HEK293T (cell line): Measurements from ENCODE around the gene TRIOBP.

Experiments
- CTCF ChIA-PET: fragments of 350-600 bp; formaldehyde crosslinking; extraction: SDS; loops from one replicate; lab custom pipeline; 2021; ENCODE audit warnings: antibody characterized with exemption, inconsistent platforms; lab: Yijun Ruan, JAX
- POLR2A ChIA-PET: fragments of 350-600 bp; formaldehyde crosslinking; extraction: SDS; loops from one replicate; lab custom pipeline; 2020; ENCODE audit warnings: antibody characterized with exemption, inconsistent platforms; lab: Yijun Ruan, JAX
- DNase-seq: peaks from one replicate; pipeline ENCODE4 v3.0.0; 2012; ENCODE audit warnings: mixed read lengths; ENCODE audit errors: extremely low spot score
- ARNT ChIP-seq: fragments of 450-650 bp; IDR thresholded peaks from 2 replicates; pipeline ENCODE4 v1.6.1; 2017; ENCODE audit warnings: mild to moderate bottlenecking
- BHLHE40 ChIP-seq: fragments of 450-650 bp; IDR thresholded peaks from 2 replicates; pipeline ENCODE4 v1.6.1; 2016; ENCODE audit warnings: mild to moderate bottlenecking, moderate library complexity, borderline replicate concordance
- CTBP1 ChIP-seq: fragments of 450-650 bp; IDR thresholded peaks from 2 replicates; pipeline ENCODE4 v1.6.1; 2016; ENCODE audit warnings: borderline replicate concordance
- ELF4 ChIP-seq: fragments of 450-650 bp; IDR thresholded peaks from 2 replicates; pipeline ENCODE4 v1.6.1; 2017; ENCODE audit warnings: antibody characterized with exemption
- FOXA1 ChIP-seq: fragments of 450-650 bp; IDR thresholded peaks from 2 replicates; pipeline ENCODE4 v1.6.1; 2016; ENCODE audit warnings: mild to moderate bottlenecking
- FOXK2 ChIP-seq: fragments of 450-650 bp; IDR thresholded peaks from 2 replicates; pipeline ENCODE4 v1.6.1; 2016; ENCODE audit warnings: mild to moderate bottlenecking
- FOXM1 ChIP-seq: fragments of 450-650 bp; IDR thresholded peaks from 2 replicates; pipeline ENCODE4 v1.6.1; 2017; ENCODE audit warnings: mild to moderate bottlenecking, borderline replicate concordance
- HDGF ChIP-seq: fragments of 450-650 bp; IDR thresholded peaks from 2 replicates; pipeline ENCODE4 v1.6.1; 2017; ENCODE audit warnings: antibody characterized with exemption, borderline replicate concordance
- L3MBTL2 ChIP-seq: fragments of 450-650 bp; conservative IDR thresholded peaks from 2 replicates; pipeline ENCODE4 v1.6.1; 2016; ENCODE audit warnings: mild to moderate bottlenecking
- LEF1 ChIP-seq: fragments of 450-650 bp; IDR thresholded peaks from 2 replicates; pipeline ENCODE4 v1.6.1; 2017; ENCODE audit warnings: mild to moderate bottlenecking, borderline replicate concordance
- NFRKB ChIP-seq: fragments of 450-650 bp; IDR thresholded peaks from 2 replicates; pipeline ENCODE4 v1.6.1; 2016; ENCODE audit warnings: mild to moderate bottlenecking, moderate library complexity
- SP1 ChIP-seq: fragments of 450-650 bp; IDR thresholded peaks from 2 replicates; pipeline ENCODE4 v1.6.1; 2017
- SUZ12 ChIP-seq: fragments of 450-650 bp; IDR thresholded peaks from 2 replicates; pipeline ENCODE4 v1.6.1; 2016; ENCODE audit warnings: mild to moderate bottlenecking
- TARDBP ChIP-seq: fragments of 450-650 bp; IDR thresholded peaks from 2 replicates; pipeline ENCODE4 v1.6.1; 2016
- ZNF384 ChIP-seq: fragments of 450-650 bp; IDR thresholded peaks from 2 replicates; pipeline ENCODE4 v1.6.1; 2016
- TF ChIP-seq, protein P1 (sequence below): fragments of 450-650 bp; IDR thresholded peaks from 2 replicates; pipeline ENCODE4 v1.6.1; 2016

TRIOBP gene

DNA sequence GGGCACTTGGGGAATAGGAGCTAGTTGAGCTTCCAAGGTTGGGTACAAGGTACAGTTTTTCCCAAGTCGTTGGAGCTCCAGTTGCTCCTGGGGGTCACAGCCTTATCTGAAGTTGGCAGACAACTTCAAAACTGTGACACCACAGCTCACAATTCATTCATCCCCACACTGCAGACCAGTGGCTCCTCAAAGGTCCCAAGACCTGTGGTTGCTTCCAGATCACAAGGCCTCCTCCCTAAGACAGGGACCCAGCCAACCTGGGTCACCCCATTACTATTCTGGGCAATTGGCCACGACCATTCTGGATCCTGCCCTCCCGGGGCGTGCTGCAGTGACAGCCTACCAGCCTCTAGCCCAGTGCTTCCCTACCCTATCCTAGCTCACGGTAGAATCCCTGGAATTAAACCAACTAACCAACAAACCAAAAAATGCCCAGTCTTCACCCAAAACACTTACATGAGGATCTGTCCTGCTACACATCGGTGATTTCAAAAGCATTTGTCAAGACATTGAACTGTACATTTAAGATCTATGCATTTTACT, 39.2 kb upstream of the TRIOBP start:
- ChIA-PET POLR2A (interaction anchor here (0.6 to 6.3 kb wide), 32 partner anchors 9 to 249 kb away, joined by 3 to 105 read pairs (median 5); partner anchors contain the start of genes ANKRD54, GCAT, GGA1 and LGALS1), CTCF (interaction anchor here (0.6 to 5.3 kb wide), 8 partner anchors 10 to 82 kb away, joined by 3 to 40 read pairs (median 4); partner anchors contain the start of gene LGALS1)
- DNase-seq = no peak
- TF ChIP-seq CTBP1 (0 out of 2 replicates have a peak, but pooled peaks have one; percentile 12), FOXA1 (no peak)

DNA sequence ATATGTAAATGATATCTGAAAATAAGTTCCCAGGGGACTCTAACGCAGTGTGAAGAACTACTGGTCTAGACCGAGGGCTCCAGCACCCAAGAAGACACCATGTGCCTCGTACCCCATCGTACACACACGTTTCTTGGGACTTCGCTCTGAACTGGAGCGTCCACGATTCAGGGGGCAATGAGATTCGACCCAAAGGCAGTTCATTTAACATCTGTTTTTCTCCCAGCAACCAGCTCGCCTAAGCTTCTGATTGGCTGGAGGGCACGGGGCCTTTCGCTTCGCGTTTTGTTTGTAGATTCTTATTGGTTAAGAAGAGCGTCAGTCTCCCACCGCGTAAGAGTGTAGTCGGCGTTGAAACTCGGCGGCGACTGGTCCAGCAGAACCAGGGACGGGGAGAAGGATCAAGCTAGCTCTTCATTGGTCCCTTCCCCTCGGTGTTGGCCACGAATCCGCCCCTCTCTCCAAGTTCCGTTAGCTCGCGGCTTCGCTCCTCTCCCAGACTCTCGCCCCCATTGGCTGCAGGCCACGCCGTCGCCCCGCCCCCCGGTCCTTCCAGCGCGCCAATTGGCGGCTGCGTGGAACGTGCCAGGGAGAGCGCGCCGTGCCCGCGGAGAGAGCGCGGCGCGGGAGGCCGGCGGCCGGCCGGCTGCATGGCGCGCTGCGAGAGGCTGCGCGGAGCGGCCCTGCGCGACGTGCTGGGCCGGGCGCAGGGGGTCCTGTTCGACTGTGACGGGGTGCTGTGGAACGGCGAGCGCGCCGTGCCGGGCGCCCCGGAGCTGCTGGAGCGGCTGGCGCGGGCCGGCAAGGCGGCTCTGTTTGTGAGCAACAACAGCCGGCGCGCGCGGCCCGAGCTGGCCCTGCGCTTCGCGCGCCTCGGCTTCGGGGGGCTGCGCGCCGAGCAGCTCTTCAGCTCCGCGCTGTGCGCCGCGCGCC, 38.4 kb upstream of the TRIOBP start, which contains the start of gene PDXP:
TSS of gene PDXP (plus strand) at position 591 of the 933 bp plus-strand sequence. CDS start at position 651, 60 bp downstream.
- TF ChIP-seq FOXA1 (no peak), HDGF (no peak), BHLHE40 (no peak), FOXK2 (no peak), ZNF384 (no peak), SP1 (no peak), ELF4 (no peak), FOXM1 (peak; percentile 21; the same call in 1 of the 2 replicates), LEF1 (peak; percentile 88; the same call in 1 of the 2 replicates), NFRKB (no peak), ARNT (peak; percentile 43; the same call in 1 of the 2 replicates), SUZ12 (no peak), CTBP1 (no peak), TARDBP (no peak), L3MBTL2 (peak; percentile 86)
- TF ChIP-seq, protein P1, sequence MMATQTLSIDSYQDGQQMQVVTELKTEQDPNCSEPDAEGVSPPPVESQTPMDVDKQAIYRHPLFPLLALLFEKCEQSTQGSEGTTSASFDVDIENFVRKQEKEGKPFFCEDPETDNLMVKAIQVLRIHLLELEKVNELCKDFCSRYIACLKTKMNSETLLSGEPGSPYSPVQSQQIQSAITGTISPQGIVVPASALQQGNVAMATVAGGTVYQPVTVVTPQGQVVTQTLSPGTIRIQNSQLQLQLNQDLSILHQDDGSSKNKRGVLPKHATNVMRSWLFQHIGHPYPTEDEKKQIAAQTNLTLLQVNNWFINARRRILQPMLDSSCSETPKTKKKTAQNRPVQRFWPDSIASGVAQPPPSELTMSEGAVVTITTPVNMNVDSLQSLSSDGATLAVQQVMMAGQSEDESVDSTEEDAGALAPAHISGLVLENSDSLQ = peak; percentile 100
- POLR2A ChIA-PET = interaction anchor here (0.6 to 6.3 kb wide), 34 partner anchors 9 to 523 kb away, joined by 3 to 105 read pairs (median 5); partner anchors contain the start of genes ANKRD54, GCAT, GGA1 and LGALS1
- peak; percentile 98 for DNase-seq
- CTCF ChIA-PET = interaction anchor here (0.6 to 5.3 kb wide), 9 partner anchors 9 to 1032 kb away, joined by 3 to 40 read pairs (median 4); partner anchors contain the start of gene LGALS1

DNA sequence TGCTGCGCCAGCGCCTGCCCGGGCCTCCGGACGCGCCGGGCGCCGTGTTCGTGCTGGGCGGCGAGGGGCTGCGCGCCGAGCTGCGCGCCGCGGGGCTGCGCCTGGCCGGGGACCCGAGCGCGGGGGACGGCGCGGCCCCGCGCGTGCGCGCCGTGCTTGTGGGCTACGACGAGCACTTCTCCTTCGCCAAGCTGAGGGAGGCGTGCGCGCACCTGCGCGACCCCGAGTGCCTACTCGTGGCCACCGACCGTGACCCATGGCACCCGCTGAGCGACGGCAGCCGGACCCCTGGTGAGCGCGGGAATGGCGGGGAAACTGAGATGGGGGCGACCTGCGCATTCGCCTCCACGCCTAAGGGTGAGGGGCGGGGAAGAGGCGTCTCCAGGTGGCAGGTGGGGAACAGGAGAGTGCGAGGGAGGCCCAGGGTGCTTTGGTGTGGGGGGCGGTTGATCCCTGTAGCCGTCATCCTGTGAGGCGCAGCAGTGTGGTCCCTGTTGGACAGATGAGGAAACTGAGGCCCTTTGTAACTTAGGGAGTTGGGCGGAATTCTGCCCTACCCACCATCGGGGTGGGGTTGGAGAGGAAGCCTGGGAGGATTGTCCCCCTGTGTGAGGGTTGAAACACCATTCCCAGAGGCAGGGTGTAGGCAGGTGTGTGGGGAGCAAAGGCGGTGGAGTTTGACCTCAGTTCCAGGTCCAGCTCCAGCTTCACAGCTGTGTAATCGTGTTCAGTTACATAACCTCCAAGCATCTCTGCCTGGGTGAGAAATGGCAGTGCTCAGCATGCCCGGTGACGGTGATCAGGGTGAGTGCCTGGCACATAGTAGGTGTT, 37.6 kb upstream of the TRIOBP start:
- TF ChIP-seq ZNF384 (no peak), L3MBTL2 (peak; percentile 55)
- no peak for DNase-seq
- ChIA-PET CTCF (interaction anchor here (0.5 to 5.3 kb wide), 6 partner anchors 16 to 67 kb away, joined by 3 to 40 read pairs (median 18); no protein-coding TSS in a partner anchor), POLR2A (interaction anchor here (0.7 to 6.3 kb wide), 18 partner anchors 8 to 185 kb away, joined by 3 to 105 read pairs (median 8); partner anchors contain the start of genes ANKRD54, GGA1, LGALS1 and NOL12)

DNA sequence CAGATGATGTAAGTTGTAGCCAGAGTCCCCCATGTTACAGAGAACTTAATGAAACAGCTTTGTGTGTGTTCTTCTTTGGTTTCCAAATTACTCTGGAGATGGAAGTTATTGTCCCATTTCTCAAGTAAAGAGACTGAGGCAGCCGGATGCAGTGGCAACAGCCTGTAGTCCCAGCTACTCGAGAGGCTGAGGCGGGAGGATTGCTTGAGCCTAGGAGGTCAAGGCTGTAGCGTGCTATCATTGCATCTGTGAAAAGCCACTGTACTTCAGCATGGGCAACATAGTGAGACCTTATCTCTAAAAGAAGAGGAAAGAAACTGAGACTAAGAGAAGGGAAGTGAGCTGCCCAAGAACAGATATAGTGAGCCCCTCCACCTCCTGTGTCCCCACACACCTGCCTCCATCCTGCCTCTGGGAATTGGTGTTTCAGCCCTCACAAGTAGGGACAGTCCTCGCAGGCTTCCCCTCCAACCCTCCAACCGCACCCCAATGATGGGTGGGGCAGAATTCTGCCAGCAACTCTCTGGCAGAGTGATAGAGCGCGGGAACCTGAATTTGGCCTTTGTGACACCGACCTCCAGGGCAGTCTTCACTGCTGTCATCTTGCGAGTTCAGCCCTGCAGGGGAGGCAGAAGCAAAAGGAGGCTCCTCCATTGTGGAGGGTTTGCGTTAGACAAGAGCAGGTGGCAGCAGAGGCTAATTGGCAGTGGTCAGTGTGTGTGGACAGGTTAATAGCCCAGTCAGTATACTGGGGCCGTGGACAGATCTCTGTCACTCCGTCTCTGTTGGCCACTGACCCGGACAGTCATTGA, 36.7 kb upstream of the TRIOBP start:
- ChIA-PET POLR2A (interaction anchor here (1.1 to 6.3 kb wide), 10 partner anchors 13 to 142 kb away, joined by 4 to 105 read pairs (median 25); partner anchors contain the start of genes GGA1, LGALS1, NOL12 and SH3BP1), CTCF (interaction anchor here (0.6 to 5.3 kb wide), 6 partner anchors 10 to 373 kb away, joined by 3 to 40 read pairs (median 4); no protein-coding TSS in a partner anchor)
- DNase-seq = no peak
- TF ChIP-seq LEF1 (no peak), NFRKB (no peak), FOXM1 (no peak), ELF4 (no peak), BHLHE40 (no peak), SP1 (no peak), L3MBTL2 (no peak), ZNF384 (no peak), SUZ12 (no peak), FOXA1 (no peak), TARDBP (no peak), HDGF (no peak), FOXK2 (no peak)

DNA sequence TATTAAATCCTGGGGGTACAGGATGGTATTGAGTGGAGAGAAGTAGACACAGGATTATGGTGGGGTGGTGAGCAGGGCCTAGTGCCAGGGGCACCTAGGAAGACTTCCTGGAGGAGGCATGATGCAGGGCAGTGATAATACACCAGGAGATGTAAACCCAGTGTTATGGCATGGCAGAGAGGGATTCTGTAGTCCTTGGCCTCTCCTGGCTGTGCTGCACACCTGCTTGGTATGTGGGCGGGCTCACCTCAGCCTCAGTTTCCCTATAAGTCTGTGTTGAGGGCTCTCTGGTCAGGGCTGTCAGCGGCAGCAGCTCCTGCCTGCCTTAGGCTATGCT, 36.2 kb upstream of the TRIOBP start:
- ChIA-PET CTCF (interaction anchor here (0.6 to 5.3 kb wide), 9 partner anchors 11 to 372 kb away, joined by 3 to 40 read pairs (median 4); no protein-coding TSS in a partner anchor), POLR2A (interaction anchor here (1.0 to 6.3 kb wide), 11 partner anchors 13 to 147 kb away, joined by 3 to 105 read pairs (median 6); partner anchors contain the start of genes GCAT, GGA1, LGALS1 and NOL12)
- DNase-seq = no peak

More for the DNA sequence above, 36.2 kb upstream of the TRIOBP start:
- TF ChIP-seq TARDBP (no peak), ARNT (no peak), BHLHE40 (no peak), LEF1 (no peak), HDGF (no peak), L3MBTL2 (no peak), FOXM1 (no peak), ELF4 (no peak), NFRKB (no peak), FOXK2 (no peak), SUZ12 (no peak), FOXA1 (no peak), ZNF384 (no peak), SP1 (no peak), CTBP1 (no peak)
- TF ChIP-seq, protein P1 = no peak
